ENCODE data around the gene GRM1.

Gene GRM1

DNA sequence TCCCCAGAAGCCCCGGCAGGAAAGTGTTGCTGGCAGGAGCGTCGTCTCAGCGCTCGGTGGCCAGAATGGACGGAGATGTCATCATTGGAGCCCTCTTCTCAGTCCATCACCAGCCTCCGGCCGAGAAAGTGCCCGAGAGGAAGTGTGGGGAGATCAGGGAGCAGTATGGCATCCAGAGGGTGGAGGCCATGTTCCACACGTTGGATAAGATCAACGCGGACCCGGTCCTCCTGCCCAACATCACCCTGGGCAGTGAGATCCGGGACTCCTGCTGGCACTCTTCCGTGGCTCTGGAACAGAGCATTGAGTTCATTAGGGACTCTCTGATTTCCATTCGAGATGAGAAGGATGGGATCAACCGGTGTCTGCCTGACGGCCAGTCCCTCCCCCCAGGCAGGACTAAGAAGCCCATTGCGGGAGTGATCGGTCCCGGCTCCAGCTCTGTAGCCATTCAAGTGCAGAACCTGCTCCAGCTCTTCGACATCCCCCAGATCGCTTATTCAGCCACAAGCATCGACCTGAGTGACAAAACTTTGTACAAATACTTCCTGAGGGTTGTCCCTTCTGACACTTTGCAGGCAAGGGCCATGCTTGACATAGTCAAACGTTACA is 817 bp downstream of the GRM1 start:
- FAIRE-seq (no peak), DNase-seq (ENCODE audit: insufficient read length, low spot score) (no peak)
- TF ChIP-seq, protein P1, sequence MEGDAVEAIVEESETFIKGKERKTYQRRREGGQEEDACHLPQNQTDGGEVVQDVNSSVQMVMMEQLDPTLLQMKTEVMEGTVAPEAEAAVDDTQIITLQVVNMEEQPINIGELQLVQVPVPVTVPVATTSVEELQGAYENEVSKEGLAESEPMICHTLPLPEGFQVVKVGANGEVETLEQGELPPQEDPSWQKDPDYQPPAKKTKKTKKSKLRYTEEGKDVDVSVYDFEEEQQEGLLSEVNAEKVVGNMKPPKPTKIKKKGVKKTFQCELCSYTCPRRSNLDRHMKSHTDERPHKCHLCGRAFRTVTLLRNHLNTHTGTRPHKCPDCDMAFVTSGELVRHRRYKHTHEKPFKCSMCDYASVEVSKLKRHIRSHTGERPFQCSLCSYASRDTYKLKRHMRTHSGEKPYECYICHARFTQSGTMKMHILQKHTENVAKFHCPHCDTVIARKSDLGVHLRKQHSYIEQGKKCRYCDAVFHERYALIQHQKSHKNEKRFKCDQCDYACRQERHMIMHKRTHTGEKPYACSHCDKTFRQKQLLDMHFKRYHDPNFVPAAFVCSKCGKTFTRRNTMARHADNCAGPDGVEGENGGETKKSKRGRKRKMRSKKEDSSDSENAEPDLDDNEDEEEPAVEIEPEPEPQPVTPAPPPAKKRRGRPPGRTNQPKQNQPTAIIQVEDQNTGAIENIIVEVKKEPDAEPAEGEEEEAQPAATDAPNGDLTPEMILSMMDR (IDR thresholded peaks at IDR 0.05; ENCODE audit: insufficient read depth, missing control alignments): no peak

DNA sequence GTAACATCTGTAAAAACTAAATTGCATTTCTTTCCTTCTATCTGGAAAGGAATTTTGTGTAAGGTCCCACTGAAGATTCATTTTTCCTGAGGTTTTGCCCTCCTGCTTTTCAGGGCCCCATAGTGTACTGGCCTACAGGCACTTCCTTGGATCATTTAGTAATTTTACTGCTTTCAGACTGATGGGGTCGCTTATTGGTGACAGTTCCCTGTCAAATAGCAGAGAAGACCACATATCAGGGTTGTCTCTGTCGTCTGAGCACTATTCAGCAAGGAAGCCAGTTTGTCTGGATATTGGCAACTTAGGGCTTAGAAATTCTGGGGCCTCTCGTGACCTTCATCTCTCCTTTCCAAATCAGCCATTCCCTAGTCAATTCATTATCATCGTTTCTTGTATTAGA is 3.5 kb downstream of the GRM1 start:
- TF ChIP-seq, protein P1 (IDR thresholded peaks at IDR 0.05; ENCODE audit: insufficient read depth, missing control alignments): no peak
- no peak for DNase-seq (ENCODE audit: insufficient read length, low spot score)
- no peak for FAIRE-seq

DNA sequence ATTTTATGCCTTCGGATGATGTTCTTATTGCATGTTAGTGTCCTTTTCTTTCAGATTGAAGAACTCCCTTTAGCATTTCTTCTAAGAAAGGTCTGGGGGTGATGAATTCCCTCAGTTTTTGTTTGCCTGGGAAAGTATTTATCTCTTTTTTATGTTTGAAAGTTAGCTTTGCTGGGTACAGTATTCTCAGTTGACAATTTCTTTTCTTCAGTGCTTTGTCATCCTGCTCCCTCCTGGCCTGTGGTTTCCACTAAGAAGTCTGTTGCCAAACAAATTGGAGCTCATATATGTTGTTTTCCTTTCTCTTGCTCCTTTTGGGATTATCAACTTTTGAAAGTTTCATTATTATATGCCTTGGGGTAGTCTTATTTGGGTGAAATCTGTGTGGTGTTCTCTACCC is 11.5 kb downstream of the GRM1 start:
- FAIRE-seq: no peak
- no peak for DNase-seq (ENCODE audit: insufficient read length, low spot score)
- TF ChIP-seq, protein P1 (IDR thresholded peaks at IDR 0.05; ENCODE audit: insufficient read depth, missing control alignments): no peak

DNA sequence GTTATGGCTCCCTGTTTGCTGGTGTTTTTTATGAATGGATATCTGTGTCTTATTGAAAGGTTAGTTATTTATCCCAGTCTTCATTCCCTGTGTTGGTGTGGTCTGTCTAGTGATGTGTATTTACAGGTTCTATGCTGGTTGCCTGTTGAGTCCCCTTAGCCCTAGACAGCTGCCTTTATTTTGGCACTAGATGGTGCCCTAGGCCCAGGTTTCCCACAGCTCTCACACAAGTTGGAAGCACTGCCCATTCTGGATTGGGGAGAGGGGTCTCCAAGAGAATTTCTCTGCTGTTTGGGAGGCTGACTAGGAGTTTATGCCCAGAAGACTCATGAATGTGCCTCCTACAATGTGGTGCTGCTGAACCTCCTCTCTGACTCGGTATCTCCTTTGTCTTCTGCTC is 12.4 kb downstream of the GRM1 start:
- TF ChIP-seq, protein P1 (IDR thresholded peaks at IDR 0.05; ENCODE audit: insufficient read depth, missing control alignments): peak; percentile 49
- FAIRE-seq (no peak), DNase-seq (ENCODE audit: insufficient read length, low spot score) (no peak)

DNA sequence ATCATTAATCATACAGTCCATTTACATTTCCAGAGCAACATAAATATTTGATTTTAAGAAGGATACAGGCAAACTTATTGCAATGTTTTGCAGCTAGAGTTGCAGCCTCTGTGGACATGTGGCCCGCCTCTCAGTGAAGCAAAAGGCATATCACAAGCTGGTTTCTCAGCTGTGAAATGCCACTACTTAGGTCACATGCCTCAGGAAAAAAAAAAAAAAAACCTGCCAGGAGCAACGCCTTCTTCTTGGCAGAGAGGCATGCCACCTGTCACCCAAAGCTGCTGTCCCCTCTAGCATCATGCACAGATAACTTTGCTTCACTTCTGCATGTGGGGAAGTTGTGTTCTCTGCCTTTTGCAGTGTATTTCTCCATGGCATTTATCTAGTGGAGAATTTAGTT is 18.5 kb downstream of the GRM1 start:
- FAIRE-seq (no peak), DNase-seq (ENCODE audit: insufficient read length, low spot score) (no peak)
- TF ChIP-seq, protein P1 (IDR thresholded peaks at IDR 0.05; ENCODE audit: insufficient read depth, missing control alignments): no peak

DNA sequence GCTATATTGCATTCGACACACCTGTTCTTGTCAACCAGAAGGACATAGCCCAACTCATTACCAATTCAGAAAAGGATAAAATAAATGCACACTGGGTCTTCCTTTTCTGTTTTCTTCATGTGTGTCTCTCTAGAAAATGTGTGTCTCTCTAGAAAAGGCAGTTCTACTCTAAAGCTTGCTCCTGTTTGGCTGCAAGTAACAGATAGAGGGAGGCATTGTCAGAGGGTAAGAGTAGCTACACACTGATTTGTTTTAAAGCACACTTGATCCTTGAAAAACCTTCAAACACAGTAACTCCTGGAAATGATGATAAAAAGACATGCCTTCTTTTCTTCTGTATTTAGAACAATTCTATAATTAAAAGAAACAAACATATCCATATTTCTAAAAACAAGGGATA is 21.3 kb downstream of the GRM1 start:
- DNase-seq (ENCODE audit: insufficient read length, low spot score) (no peak), FAIRE-seq (no peak)
- TF ChIP-seq, protein P1 (IDR thresholded peaks at IDR 0.05; ENCODE audit: insufficient read depth, missing control alignments): peak; percentile 10

DNA sequence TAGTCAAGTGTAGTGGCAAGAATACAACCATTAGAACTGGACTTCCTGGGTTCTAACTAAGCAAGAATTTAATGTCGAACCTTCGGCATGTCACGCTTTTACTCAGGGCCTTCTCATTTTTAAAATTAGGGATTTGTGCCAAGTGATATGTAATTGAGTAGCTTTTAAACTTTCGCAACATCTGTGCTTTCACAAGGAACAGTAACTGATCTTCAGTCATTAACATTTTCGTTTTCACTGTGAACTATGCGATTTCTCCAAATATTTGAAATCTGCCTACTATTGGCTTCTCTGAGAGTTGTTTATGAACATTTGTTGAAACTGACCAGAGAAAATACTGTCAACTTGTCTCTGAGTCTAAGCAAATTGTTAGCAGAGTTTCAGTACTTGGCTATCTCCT is 27.6 kb downstream of the GRM1 start:
- TF ChIP-seq, protein P1 (IDR thresholded peaks at IDR 0.05; ENCODE audit: insufficient read depth, missing control alignments): no peak
- no peak for DNase-seq (ENCODE audit: insufficient read length, low spot score)
- no peak for FAIRE-seq

All from D721Med (cell line).